GM12878 (cell line): ENCODE data around the gene HMGN4. TPM values are rescaled to one million over a fixed set of nuclear protein-coding genes. Genes with fewer than 3 reads are reported as not detected.

Source experiments
- ATAC-seq: fragments of 200-7000 bp; cut with Tn5 transposase; 3 replicates; pipeline ENCODE4 v1.9.1; 2020; ENCODE audit warnings: mild to moderate bottlenecking, moderate library complexity
- BruUV-seq: library from RNA; stranded (reverse); fragments of 400-500 nt; replicated peaks from 2 replicates; lab custom pipeline; 2021; lab: Mats Ljungman, UMichigan
- CTCF ChIA-PET: fragments of 300-600 bp; sonication (Branson Sonifier 250); formaldehyde crosslinking; extraction: SDS; loops from one replicate; lab custom pipeline; 2021; ENCODE audit warnings: inconsistent platforms; lab: Yijun Ruan, JAX
- POLR2A ChIA-PET: fragments of 350-600 bp; formaldehyde crosslinking; extraction: SDS; loops from one replicate; lab custom pipeline; 2021; ENCODE audit warnings: inconsistent platforms; lab: Charles Lee
- RAD21 ChIA-PET: fragments of 300-600 bp; sonication (Branson Sonifier 250); formaldehyde crosslinking; loops from one replicate; lab custom pipeline; 2023; ENCODE audit warnings: antibody characterized with exemption; ENCODE audit not compliant: unreplicated experiment; lab: Charles Lee
- SMC1A ChIA-PET: fragments of 300-600 bp; sonication (Branson Sonifier 250); formaldehyde crosslinking; loops from one replicate; lab custom pipeline; 2023; ENCODE audit not compliant: unreplicated experiment, uncharacterized antibody; lab: Charles Lee
- DNase-seq: peaks from one replicate; pipeline ENCODE4 v3.0.0-alpha.2; 2011; ENCODE audit warnings: low read depth, low spot score
- FAIRE-seq: peaks from 3 replicates; lab custom pipeline; 2011; peaks lifted over from hg19 to GRCh38; lab: Jason Lieb, UNC
- H2AFZ ChIP-seq: 2 replicates; pipeline ENCODE4 v1.6.0; 2011; ENCODE audit warnings: low read depth, low read length, control low read depth; ENCODE audit not compliant: control insufficient read depth
- H3K27ac ChIP-seq: 2 replicates; pipeline ENCODE4 v1.5.1; 2011; ENCODE audit warnings: control low read depth; ENCODE audit not compliant: control insufficient read depth, insufficient read depth
- H3K27me3 ChIP-seq, 2 experiments: replicated peaks in 1 of 2; 2 replicates each; pipeline versions ENCODE4 v1.6.0 to v1.6.1; 2011; ENCODE audit warnings: low read length in 1 of 2; ENCODE audit not compliant: control insufficient read depth in 2 of 2, insufficient read depth in 2 of 2
- H3K36me3 ChIP-seq, 2 experiments: 2 replicates each; pipeline ENCODE4 v1.5.1; 2011; ENCODE audit warnings: low read length in 1 of 2; ENCODE audit not compliant: control insufficient read depth in 2 of 2, insufficient read depth in 2 of 2
- H3K4me1 ChIP-seq: 2 replicates; pipeline ENCODE4 v1.6.1; 2011; ENCODE audit warnings: mild to moderate bottlenecking, low read length, moderate library complexity, mixed read lengths; ENCODE audit not compliant: control insufficient read depth, insufficient read depth
- H3K4me2 ChIP-seq: 2 replicates; pipeline ENCODE4 v1.6.0; 2011; ENCODE audit warnings: control low read depth; ENCODE audit not compliant: control insufficient read depth, insufficient read depth
- H3K4me3 ChIP-seq: fragments of 200-600 bp; sonication (generic); 2 replicates; pipeline ENCODE4 v1.5.1; 2016
- H3K79me2 ChIP-seq: 2 replicates; pipeline ENCODE4 v1.6.0; 2011; ENCODE audit warnings: low read length; ENCODE audit not compliant: control insufficient read depth, insufficient read depth
- H3K9ac ChIP-seq: 2 replicates; pipeline ENCODE4 v1.8.0; 2011; ENCODE audit warnings: low read length, control low read depth, mixed read lengths; ENCODE audit not compliant: control insufficient read depth, insufficient read depth
- H3K9me3 ChIP-seq: replicated peaks from 3 replicates; pipeline ENCODE4 v1.5.1; 2011; ENCODE audit warnings: mild to moderate bottlenecking, low read length; ENCODE audit not compliant: control insufficient read depth, insufficient read depth
- H4K20me1 ChIP-seq: 2 replicates; pipeline ENCODE4 v1.6.0; 2011; ENCODE audit not compliant: control insufficient read depth, insufficient read depth
- ASH2L ChIP-seq: fragments of 300-600, 200-600 bp; sonication (generic); IDR thresholded peaks from 2 replicates; pipeline ENCODE4 v1.6.1; 2017; ENCODE audit warnings: low read depth, mild to moderate bottlenecking, borderline replicate concordance
- CREM ChIP-seq: IDR thresholded peaks from 2 replicates; pipeline ENCODE4 v1.6.1; 2014; ENCODE audit warnings: antibody characterized with exemption, low read depth
- FOS ChIP-seq: IDR thresholded peaks from 3 replicates; pipeline ENCODE4 v1.6.1; 2011; ENCODE audit warnings: borderline replicate concordance; ENCODE audit not compliant: insufficient read length; ENCODE audit errors: extremely low read depth
- MEF2B ChIP-seq: fragments of 450-650 bp; IDR thresholded peaks from 2 replicates; pipeline ENCODE4 v1.6.1; 2018; ENCODE audit warnings: mild to moderate bottlenecking, moderate library complexity; ENCODE audit not compliant: partially characterized antibody, poor library complexity, severe bottlenecking
- MYB ChIP-seq: fragments of 150-350 bp; IDR thresholded peaks from 2 replicates; pipeline ENCODE4 v1.6.1; 2014; ENCODE audit warnings: mild to moderate bottlenecking, low read depth, low read length, borderline replicate concordance
- MYC ChIP-seq: IDR thresholded peaks from 2 replicates; pipeline ENCODE4 v1.6.1; 2011; ENCODE audit warnings: mild to moderate bottlenecking, low read length, moderate library complexity, inconsistent platforms; ENCODE audit not compliant: insufficient read depth, insufficient replicate concordance, insufficient read length, severe bottlenecking
- POLR2A ChIP-seq: IDR thresholded peaks from 2 replicates; pipeline ENCODE4 v1.6.1; 2011; ENCODE audit warnings: low read depth, mild to moderate bottlenecking, low read length
- RELA ChIP-seq: fragments of 450-650 bp; IDR thresholded peaks from 2 replicates; pipeline ENCODE4 v1.8.0; 2014; ENCODE audit warnings: borderline replicate concordance; ENCODE audit not compliant: partially characterized antibody
- TARDBP ChIP-seq: IDR thresholded peaks from 2 replicates; pipeline ENCODE4 v1.6.1; 2016; ENCODE audit warnings: borderline replicate concordance
- TCF7 ChIP-seq: IDR thresholded peaks from 2 replicates; pipeline ENCODE4 v1.6.1; 2014; ENCODE audit warnings: antibody characterized with exemption, borderline replicate concordance
- WGBS: methylation state at CpG from one replicate; pipeline ENCODE4 v1.1.6; 2016; ENCODE audit warnings: low lambda C conversion rate; ENCODE audit not compliant: insufficient replicate concordance, insufficient coverage; ENCODE audit errors: missing lambda C conversion rate; 5-methylcytosine and 5-hydroxymethylcytosine counted together
- in situ Hi-C: fragments of 300-500 bp; cut with MboI; formaldehyde crosslinking; loops from 9 replicates; pipeline ENCODE4 v1.14.3; 2018; ENCODE audit warnings: mixed read lengths
- intact Hi-C: fragments of 100-400 bp; cut with micrococcal nuclease; formaldehyde crosslinking; loops from one replicate; pipeline ENCODE4 v1.14.2; 2022; ENCODE audit not compliant: unreplicated experiment
- polyA plus RNA-seq, 11 experiments: library from polyadenylated mRNA; depleted of rRNA in 4 of 11; unstranded in 6 of 11; stranded (reverse) in 5 of 11; fragments of >200 nt; fragmentation: Nextera tagmentation in 4 of 11; fragmentation: Illumina TruSeq in 1 of 11; extraction: Ambion mirVana in 4 of 11; extraction: Trizol in 1 of 11; gene quantifications; 1 replicate in 1 of 11; 2 replicates in 10 of 11; pipeline versions ENCODE4 v1.2.1 to v1.2.3, GENCODE V29; 2011 to 2016; ENCODE audit warnings: inconsistent platforms in 2 of 11, missing spikeins in 2 of 11, low read depth in 1 of 11
- total RNA-seq, 4 experiments: library from RNA; depleted of rRNA in 3 of 4; stranded (reverse); fragments of >200 nt in 3 of 4; fragmentation: Illumina TruSeq in 1 of 4; extraction: Trizol in 1 of 4; gene quantifications; 2 replicates each; pipeline versions ENCODE4 v1.2.1 to v1.2.3, GENCODE V29; 2013 to 2021
- TF ChIP-seq, protein P1 (sequence below): fragments of 450-650 bp; IDR thresholded peaks from 2 replicates; pipeline ENCODE4 v1.6.1; 2017; ENCODE audit warnings: low read depth, mild to moderate bottlenecking, moderate library complexity
- TF ChIP-seq, protein P2 (sequence below): IDR thresholded peaks from 2 replicates; pipeline ENCODE4 v1.6.1; 2012; ENCODE audit warnings: improper control_type of control experiment, low read depth, low read length; ENCODE audit not compliant: insufficient replicate concordance
- TF ChIP-seq, protein P3 (sequence below): IDR thresholded peaks from 2 replicates; pipeline ENCODE4 v1.6.1; 2012; ENCODE audit warnings: low read depth, low read length, improper control_type of control experiment

The HMGN4 gene
- total and polyA plus RNA-seq, 10 of the 15 experiments (the other 5 are each of a cell fraction or from before 2014, with no cell fraction given) = 26.7 to 99.1 (median 76.7) TPM

DNA sequence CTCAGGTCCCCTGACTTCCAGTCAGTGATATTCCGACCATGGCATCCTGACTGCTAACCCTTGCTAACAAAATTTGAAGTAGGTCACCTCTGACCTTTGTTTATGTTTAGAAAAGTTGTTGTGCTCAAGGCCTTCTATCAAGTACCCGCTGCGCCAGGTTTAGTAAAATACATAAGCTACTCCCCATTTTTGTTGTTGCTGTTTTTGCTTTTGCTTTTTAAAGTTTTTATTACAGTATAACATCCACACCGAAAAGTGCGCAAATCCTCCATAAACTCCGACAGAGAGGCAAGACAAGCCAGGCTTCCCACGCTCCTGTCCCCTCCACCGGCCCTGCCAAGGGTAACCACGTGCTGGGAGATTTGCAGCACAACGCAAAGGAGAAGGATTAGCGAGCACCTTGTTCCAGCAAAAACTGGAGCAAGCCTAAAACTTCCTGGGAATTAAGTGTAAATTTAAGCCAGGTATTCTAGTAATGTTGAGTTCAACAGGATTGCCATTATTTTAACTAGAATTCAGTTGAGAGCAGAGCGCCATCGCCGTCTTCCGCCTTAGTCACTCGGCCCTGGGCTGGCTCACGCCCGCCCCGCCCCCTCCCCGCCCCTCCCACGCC, 17.8 kb upstream of the HMGN4 start (continued):
- TF ChIP-seq, protein P1, sequence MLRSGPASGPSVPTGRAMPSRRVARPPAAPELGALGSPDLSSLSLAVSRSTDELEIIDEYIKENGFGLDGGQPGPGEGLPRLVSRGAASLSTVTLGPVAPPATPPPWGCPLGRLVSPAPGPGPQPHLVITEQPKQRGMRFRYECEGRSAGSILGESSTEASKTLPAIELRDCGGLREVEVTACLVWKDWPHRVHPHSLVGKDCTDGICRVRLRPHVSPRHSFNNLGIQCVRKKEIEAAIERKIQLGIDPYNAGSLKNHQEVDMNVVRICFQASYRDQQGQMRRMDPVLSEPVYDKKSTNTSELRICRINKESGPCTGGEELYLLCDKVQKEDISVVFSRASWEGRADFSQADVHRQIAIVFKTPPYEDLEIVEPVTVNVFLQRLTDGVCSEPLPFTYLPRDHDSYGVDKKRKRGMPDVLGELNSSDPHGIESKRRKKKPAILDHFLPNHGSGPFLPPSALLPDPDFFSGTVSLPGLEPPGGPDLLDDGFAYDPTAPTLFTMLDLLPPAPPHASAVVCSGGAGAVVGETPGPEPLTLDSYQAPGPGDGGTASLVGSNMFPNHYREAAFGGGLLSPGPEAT = peak; percentile 58; the same call in 1 of the 2 replicates

DNA sequence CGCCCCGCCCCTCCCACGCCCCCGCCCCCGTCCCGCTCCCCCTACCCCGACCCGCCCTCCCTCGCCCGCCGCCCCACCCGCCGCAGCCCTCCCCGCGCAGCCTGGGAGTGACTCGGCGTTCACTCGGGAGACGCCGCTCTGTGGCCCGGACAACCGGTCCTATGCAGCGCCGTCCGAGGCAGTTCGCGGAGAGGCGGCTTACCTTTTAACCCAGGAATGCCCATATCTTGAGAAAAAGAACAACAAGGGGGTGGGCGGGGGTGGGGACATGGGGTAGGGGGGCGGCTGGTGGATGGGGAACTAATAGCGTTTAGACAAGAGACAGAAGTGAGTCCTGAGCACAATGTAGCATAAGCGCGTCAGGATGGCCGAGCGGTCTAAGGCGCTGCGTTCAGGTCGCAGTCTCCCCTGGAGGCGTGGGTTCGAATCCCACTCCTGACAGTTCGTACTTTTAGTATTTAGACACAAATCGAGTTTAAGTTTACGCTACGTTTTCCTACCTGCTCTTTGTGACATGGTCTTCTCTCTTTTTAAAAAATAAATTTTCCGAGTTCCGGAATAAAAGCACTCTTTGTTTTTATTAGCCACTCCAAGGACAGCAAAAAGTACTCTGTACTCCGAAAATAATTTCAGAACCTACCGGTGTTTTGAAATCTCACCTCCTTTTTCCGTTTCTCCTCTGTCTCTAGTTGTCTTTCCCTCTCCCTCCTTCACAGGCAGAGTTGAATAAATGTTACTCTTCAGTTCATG, 17.1 kb upstream of the HMGN4 start:
- H3K4me1 ChIP-seq = peaks cover 6% of the 10 kb centered on the region
- H3K9ac ChIP-seq = peak overlapping the region; percentile 79
- intact Hi-C loops (loop anchor here (1.0 to 2.0 kb wide), 4 partner anchors 11 to 46 kb away; no protein-coding TSS in a partner anchor), in situ Hi-C loops (no loop called here)
- H3K9me3 ChIP-seq = no peaks in the 10 kb centered on the region
- BruUV-seq = no TSS peak
- ChIA-PET SMC1A (interaction anchor here (0.7 to 2.4 kb wide), 7 partner anchors 12 to 48 kb away, joined by 3 to 12 read pairs (median 4); partner anchors contain the start of gene HMGN4), RAD21 (interaction anchor here (1.5 to 1.9 kb wide), 4 partner anchors 11 to 49 kb away, joined by 4 to 6 read pairs (median 4); no protein-coding TSS in a partner anchor), CTCF (interaction anchor here (0.7 to 2.0 kb wide), 7 partner anchors 10 to 418 kb away, joined by 3 to 5 read pairs (median 3); no protein-coding TSS in a partner anchor), POLR2A (interaction anchor here (3.5 to 4.7 kb wide), 2 partner anchors 12 to 46 kb away, joined by 16 read pairs; no protein-coding TSS in a partner anchor)
- H3K4me2 ChIP-seq = peak overlapping the region; percentile 87
- no peak for DNase-seq
- 1% methylated on average over 18 of the region's 49 CpGs for WGBS
- FAIRE-seq = no peak
- peaks cover 5% of the 10 kb centered on the region for H3K79me2 ChIP-seq
- H3K27ac ChIP-seq = peak overlapping the region; percentile 88
- peak; percentile 84 for ATAC-seq
- H2AFZ ChIP-seq = peak overlapping the region; percentile 85
- no peaks in the 10 kb centered on the region for H4K20me1 ChIP-seq
- H3K27me3 ChIP-seq = no peaks in the 10 kb centered on the region
- peak overlapping the region; percentile 57 for H3K4me3 ChIP-seq
- H3K36me3 ChIP-seq = no peaks in the 10 kb centered on the region
- TF ChIP-seq CREM (no peak), TCF7 (0 out of 2 replicates have a peak, but pooled peaks have one; percentile 10), FOS (no peak), POLR2A (peak; percentile 77), MYB (no peak), ASH2L (no peak), MEF2B (no peak), TARDBP (peak; percentile 97), MYC (no peak), RELA (peak; percentile 33)
- TF ChIP-seq, protein P2, sequence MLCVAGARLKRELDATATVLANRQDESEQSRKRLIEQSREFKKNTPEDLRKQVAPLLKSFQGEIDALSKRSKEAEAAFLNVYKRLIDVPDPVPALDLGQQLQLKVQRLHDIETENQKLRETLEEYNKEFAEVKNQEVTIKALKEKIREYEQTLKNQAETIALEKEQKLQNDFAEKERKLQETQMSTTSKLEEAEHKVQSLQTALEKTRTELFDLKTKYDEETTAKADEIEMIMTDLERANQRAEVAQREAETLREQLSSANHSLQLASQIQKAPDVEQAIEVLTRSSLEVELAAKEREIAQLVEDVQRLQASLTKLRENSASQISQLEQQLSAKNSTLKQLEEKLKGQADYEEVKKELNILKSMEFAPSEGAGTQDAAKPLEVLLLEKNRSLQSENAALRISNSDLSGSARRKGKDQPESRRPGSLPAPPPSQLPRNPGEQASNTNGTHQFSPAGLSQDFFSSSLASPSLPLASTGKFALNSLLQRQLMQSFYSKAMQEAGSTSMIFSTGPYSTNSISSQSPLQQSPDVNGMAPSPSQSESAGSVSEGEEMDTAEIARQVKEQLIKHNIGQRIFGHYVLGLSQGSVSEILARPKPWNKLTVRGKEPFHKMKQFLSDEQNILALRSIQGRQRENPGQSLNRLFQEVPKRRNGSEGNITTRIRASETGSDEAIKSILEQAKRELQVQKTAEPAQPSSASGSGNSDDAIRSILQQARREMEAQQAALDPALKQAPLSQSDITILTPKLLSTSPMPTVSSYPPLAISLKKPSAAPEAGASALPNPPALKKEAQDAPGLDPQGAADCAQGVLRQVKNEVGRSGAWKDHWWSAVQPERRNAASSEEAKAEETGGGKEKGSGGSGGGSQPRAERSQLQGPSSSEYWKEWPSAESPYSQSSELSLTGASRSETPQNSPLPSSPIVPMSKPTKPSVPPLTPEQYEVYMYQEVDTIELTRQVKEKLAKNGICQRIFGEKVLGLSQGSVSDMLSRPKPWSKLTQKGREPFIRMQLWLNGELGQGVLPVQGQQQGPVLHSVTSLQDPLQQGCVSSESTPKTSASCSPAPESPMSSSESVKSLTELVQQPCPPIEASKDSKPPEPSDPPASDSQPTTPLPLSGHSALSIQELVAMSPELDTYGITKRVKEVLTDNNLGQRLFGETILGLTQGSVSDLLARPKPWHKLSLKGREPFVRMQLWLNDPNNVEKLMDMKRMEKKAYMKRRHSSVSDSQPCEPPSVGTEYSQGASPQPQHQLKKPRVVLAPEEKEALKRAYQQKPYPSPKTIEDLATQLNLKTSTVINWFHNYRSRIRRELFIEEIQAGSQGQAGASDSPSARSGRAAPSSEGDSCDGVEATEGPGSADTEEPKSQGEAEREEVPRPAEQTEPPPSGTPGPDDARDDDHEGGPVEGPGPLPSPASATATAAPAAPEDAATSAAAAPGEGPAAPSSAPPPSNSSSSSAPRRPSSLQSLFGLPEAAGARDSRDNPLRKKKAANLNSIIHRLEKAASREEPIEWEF = no peak
- TF ChIP-seq, protein P3, sequence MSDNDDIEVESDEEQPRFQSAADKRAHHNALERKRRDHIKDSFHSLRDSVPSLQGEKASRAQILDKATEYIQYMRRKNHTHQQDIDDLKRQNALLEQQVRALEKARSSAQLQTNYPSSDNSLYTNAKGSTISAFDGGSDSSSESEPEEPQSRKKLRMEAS = no peak
